ENCODE measurements around the gene CACNA1I. TPM values are rescaled to one million over a fixed set of nuclear protein-coding genes. Genes with fewer than 3 reads are reported as not detected.

The CACNA1I gene
- total and polyA plus RNA-seq, 2 donors (not counting 1 experiment from before 2014, with no cell fraction given), result under 0.01 to 0.01 TPM

GRCh38 chr22:39634530-39635405 lies 64.2 kb downstream of the CACNA1I start:
- Histone ChIP-seq H2AFZ (ENCODE audit: low read length) (no peak overlapping the region), H3K27me3 (ENCODE audit: control insufficient read depth, insufficient read depth, low read length) (peaks cover 3% of the 10 kb centered on the region), H3K79me2 (ENCODE audit: control insufficient read depth, insufficient read depth, low read length) (no peaks in the 10 kb centered on the region), H3K4me3 (replicated peaks in 1 of 4; ENCODE audit: control extremely low read depth in 1 of 4, insufficient read depth in 1 of 4, low read depth in 3 of 4, low read length in 4 of 4) (no peak overlapping the region), H3K4me1 (ENCODE audit: control insufficient read depth, extremely low read depth, insufficient read depth, low read length) (no peaks in the 10 kb centered on the region), H3K4me2 (ENCODE audit: extremely low read depth, insufficient read depth, low read length) (no peak overlapping the region), H3K36me3 (ENCODE audit: control insufficient read depth, insufficient read depth, low read length) (no peaks in the 10 kb centered on the region), H4K20me1 (ENCODE audit: control insufficient read depth, extremely low read depth, insufficient read depth, low read length) (no peaks in the 10 kb centered on the region), H3K9ac (ENCODE audit: insufficient read depth, low read length) (no peak overlapping the region), H3K27ac (ENCODE audit: insufficient read depth, low read length) (no peak overlapping the region), H3K9me3 (ENCODE audit: control insufficient read depth, insufficient read depth, low read depth, low read length) (no peaks in the 10 kb centered on the region)
- DNase-seq (ENCODE audit: low read depth in 2 of 2), result peak; percentile 72 to 88
- TF ChIP-seq EZH2 (IDR thresholded peaks at IDR 0.05; ENCODE audit: low read length, missing control alignments), result no peak
- TF ChIP-seq, protein P1, sequence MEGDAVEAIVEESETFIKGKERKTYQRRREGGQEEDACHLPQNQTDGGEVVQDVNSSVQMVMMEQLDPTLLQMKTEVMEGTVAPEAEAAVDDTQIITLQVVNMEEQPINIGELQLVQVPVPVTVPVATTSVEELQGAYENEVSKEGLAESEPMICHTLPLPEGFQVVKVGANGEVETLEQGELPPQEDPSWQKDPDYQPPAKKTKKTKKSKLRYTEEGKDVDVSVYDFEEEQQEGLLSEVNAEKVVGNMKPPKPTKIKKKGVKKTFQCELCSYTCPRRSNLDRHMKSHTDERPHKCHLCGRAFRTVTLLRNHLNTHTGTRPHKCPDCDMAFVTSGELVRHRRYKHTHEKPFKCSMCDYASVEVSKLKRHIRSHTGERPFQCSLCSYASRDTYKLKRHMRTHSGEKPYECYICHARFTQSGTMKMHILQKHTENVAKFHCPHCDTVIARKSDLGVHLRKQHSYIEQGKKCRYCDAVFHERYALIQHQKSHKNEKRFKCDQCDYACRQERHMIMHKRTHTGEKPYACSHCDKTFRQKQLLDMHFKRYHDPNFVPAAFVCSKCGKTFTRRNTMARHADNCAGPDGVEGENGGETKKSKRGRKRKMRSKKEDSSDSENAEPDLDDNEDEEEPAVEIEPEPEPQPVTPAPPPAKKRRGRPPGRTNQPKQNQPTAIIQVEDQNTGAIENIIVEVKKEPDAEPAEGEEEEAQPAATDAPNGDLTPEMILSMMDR (conservative IDR thresholded peaks at IDR 0.05 in 1 of 2, IDR thresholded peaks at IDR 0.05 in 1 of 2; ENCODE audit: low read depth in 1 of 2, low read length in 2 of 2), result peak in 1 of 2 donors; percentile 1

DNA sequence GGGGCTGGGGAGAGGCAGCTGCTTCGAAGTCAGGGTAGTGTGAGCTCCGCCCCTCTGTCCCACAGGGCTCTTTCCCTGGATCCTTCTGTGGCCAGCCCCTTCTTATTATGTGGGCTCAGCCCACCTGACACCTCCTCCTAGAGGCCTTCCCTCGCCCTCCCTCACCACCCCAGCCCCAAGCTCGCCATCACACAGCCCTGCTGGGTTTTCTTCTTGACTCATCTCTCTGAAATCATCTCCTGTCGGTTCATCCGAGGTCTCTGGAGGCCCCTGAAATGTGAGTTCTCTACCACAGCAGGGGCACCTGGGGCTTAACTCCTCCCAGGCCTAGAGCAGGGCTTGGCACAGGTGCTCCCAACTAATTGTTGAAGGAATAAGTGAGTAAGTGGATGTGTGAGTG lies 65.2 kb downstream of the CACNA1I start:
- TF ChIP-seq EZH2 (IDR thresholded peaks at IDR 0.05; ENCODE audit: low read length, missing control alignments), result no peak
- TF ChIP-seq, protein P1 (conservative IDR thresholded peaks at IDR 0.05 in 1 of 2, IDR thresholded peaks at IDR 0.05 in 1 of 2; ENCODE audit: low read depth in 1 of 2, low read length in 2 of 2), result no peak
- no peaks in the 10 kb centered on the region for H3K79me2 ChIP-seq (ENCODE audit: control insufficient read depth, insufficient read depth, low read length)
- no peaks in the 10 kb centered on the region for H3K4me1 ChIP-seq (ENCODE audit: control insufficient read depth, extremely low read depth, insufficient read depth, low read length)
- no peak for DNase-seq (ENCODE audit: low read depth in 2 of 2)
- H3K4me3 ChIP-seq (replicated peaks in 1 of 4; ENCODE audit: control extremely low read depth in 1 of 4, insufficient read depth in 1 of 4, low read depth in 3 of 4, low read length in 4 of 4), result no peak overlapping the region
- no peaks in the 10 kb centered on the region for H3K9me3 ChIP-seq (ENCODE audit: control insufficient read depth, insufficient read depth, low read depth, low read length)
- H3K4me2 ChIP-seq (ENCODE audit: extremely low read depth, insufficient read depth, low read length), result no peak overlapping the region
- no peak overlapping the region for H3K9ac ChIP-seq (ENCODE audit: insufficient read depth, low read length)
- no peaks in the 10 kb centered on the region for H3K36me3 ChIP-seq (ENCODE audit: control insufficient read depth, insufficient read depth, low read length)
- no peaks in the 10 kb centered on the region for H4K20me1 ChIP-seq (ENCODE audit: control insufficient read depth, extremely low read depth, insufficient read depth, low read length)
- H2AFZ ChIP-seq (ENCODE audit: low read length), result no peak overlapping the region
- peaks cover 3% of the 10 kb centered on the region for H3K27me3 ChIP-seq (ENCODE audit: control insufficient read depth, insufficient read depth, low read length)
- H3K27ac ChIP-seq (ENCODE audit: insufficient read depth, low read length), result no peak overlapping the region

GRCh38 chr22:39638958-39639357 lies 68.4 kb downstream of the CACNA1I start:
- H3K9me3 ChIP-seq (ENCODE audit: control insufficient read depth, insufficient read depth, low read depth, low read length), result no peaks in the 10 kb centered on the region
- H3K27me3 ChIP-seq (ENCODE audit: control insufficient read depth, insufficient read depth, low read length), result no peaks in the 10 kb centered on the region
- no peaks in the 10 kb centered on the region for H4K20me1 ChIP-seq (ENCODE audit: control insufficient read depth, extremely low read depth, insufficient read depth, low read length)
- H3K4me3 ChIP-seq (replicated peaks in 1 of 4; ENCODE audit: control extremely low read depth in 1 of 4, insufficient read depth in 1 of 4, low read depth in 3 of 4, low read length in 4 of 4), result no peak overlapping the region
- DNase-seq (ENCODE audit: low read depth in 2 of 2), result no peak
- TF ChIP-seq, protein P1 (conservative IDR thresholded peaks at IDR 0.05 in 1 of 2, IDR thresholded peaks at IDR 0.05 in 1 of 2; ENCODE audit: low read depth in 1 of 2, low read length in 2 of 2), result no peak
- no peak for TF ChIP-seq EZH2 (IDR thresholded peaks at IDR 0.05; ENCODE audit: low read length, missing control alignments)
- no peaks in the 10 kb centered on the region for H3K36me3 ChIP-seq (ENCODE audit: control insufficient read depth, insufficient read depth, low read length)
- no peak overlapping the region for H3K9ac ChIP-seq (ENCODE audit: insufficient read depth, low read length)
- no peak overlapping the region for H3K27ac ChIP-seq (ENCODE audit: insufficient read depth, low read length)
- no peaks in the 10 kb centered on the region for H3K4me1 ChIP-seq (ENCODE audit: control insufficient read depth, extremely low read depth, insufficient read depth, low read length)
- H2AFZ ChIP-seq (ENCODE audit: low read length), result no peak overlapping the region
- no peak overlapping the region for H3K4me2 ChIP-seq (ENCODE audit: extremely low read depth, insufficient read depth, low read length)
- no peaks in the 10 kb centered on the region for H3K79me2 ChIP-seq (ENCODE audit: control insufficient read depth, insufficient read depth, low read length)
